CD4-positive, alpha-beta T cell treated with Interleukin-21 for 1 hour (primary cell): ENCODE measurements around the gene APOB.

ENCODE experiments used
- DNase-seq: peaks from one replicate; pipeline ENCODE4 v3.0.0-alpha.2; 2020

APOB gene

GRCh38 chr2:20977520-20978180, 66.2 kb downstream of the APOB start:
- no peak for DNase-seq

- no peak for DNase-seq
Observed at GRCh38 chr2:20976527-20976926, 67.3 kb downstream of the APOB start.

- DNase-seq = no peak
Observed at GRCh38 chr2:20972792-20973565, 70.9 kb downstream of the APOB start.

- no peak for DNase-seq
Observed at GRCh38 chr2:20972110-20972509, 71.8 kb downstream of the APOB start.

GRCh38 chr2:20970068-20970467, 73.8 kb downstream of the APOB start:
- DNase-seq = no peak

GRCh38 chr2:20966061-20966595, 77.7 kb downstream of the APOB start:
- DNase-seq = no peak

- no peak for DNase-seq
Observed at GRCh38 chr2:20965221-20965620, 78.7 kb downstream of the APOB start.

GRCh38 chr2:20963867-20964266, 80.0 kb downstream of the APOB start:
- no peak for DNase-seq

GRCh38 chr2:20962939-20963557, 80.8 kb downstream of the APOB start:
- DNase-seq = peak; percentile 65

- no peak for DNase-seq
Observed at GRCh38 chr2:20961858-20962257, 82.0 kb downstream of the APOB start.

- no peak for DNase-seq
Observed at GRCh38 chr2:20960003-20960402, 83.9 kb downstream of the APOB start.

GRCh38 chr2:20959252-20959651, 84.6 kb downstream of the APOB start:
- DNase-seq = no peak

GRCh38 chr2:20957788-20958525, 85.9 kb downstream of the APOB start:
- no peak for DNase-seq

- no peak for DNase-seq
Observed at GRCh38 chr2:20955277-20956026, 88.4 kb downstream of the APOB start.

- DNase-seq = no peak
Observed at GRCh38 chr2:20953146-20953824, 90.6 kb downstream of the APOB start.
